Neural cell (in vitro differentiated cells): Measurements from ENCODE around the gene DNAJC11.

Experiments used
- EP300 ChIP-seq: fragments of 450-650 bp; conservative IDR thresholded peaks from 2 replicates; pipeline ENCODE4 v1.6.1; 2014; ENCODE audit warnings: antibody characterized with exemption, mild to moderate bottlenecking, moderate library complexity; ENCODE audit not compliant: poor library complexity, severe bottlenecking
- TF ChIP-seq, protein P1 (sequence below): fragments of 450-650 bp; IDR thresholded peaks from 2 replicates; pipeline ENCODE4 v1.5.1; 2014; ENCODE audit warnings: antibody characterized with exemption, mild to moderate bottlenecking, moderate library complexity; ENCODE audit not compliant: poor library complexity, severe bottlenecking
- TF ChIP-seq, protein P2 (sequence below): IDR thresholded peaks from 2 replicates; pipeline ENCODE4 v1.6.1; 2012; ENCODE audit warnings: borderline replicate concordance

DNA sequence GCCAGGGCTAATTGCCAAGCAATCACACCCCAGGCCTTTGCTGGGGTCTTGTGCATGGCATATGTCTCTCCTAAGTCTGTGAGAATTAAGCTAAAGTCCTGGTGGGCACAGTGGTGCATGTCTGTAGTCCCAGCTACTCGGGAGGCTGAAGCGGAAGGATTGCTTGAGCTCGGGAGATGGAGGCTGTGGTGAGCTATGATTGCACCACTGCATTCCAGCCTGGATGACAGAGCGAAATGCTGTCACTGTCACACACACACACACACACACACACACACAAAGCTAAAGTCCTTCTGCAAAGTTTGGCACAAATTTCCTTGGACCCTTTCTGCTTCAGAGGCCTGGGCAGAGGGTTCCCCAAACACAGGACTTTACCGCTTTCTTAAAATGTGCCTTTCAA lies 31.3 kb upstream of the DNAJC11 start:
- TF ChIP-seq EP300: no peak
- TF ChIP-seq, protein P1, sequence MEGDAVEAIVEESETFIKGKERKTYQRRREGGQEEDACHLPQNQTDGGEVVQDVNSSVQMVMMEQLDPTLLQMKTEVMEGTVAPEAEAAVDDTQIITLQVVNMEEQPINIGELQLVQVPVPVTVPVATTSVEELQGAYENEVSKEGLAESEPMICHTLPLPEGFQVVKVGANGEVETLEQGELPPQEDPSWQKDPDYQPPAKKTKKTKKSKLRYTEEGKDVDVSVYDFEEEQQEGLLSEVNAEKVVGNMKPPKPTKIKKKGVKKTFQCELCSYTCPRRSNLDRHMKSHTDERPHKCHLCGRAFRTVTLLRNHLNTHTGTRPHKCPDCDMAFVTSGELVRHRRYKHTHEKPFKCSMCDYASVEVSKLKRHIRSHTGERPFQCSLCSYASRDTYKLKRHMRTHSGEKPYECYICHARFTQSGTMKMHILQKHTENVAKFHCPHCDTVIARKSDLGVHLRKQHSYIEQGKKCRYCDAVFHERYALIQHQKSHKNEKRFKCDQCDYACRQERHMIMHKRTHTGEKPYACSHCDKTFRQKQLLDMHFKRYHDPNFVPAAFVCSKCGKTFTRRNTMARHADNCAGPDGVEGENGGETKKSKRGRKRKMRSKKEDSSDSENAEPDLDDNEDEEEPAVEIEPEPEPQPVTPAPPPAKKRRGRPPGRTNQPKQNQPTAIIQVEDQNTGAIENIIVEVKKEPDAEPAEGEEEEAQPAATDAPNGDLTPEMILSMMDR: no peak
- TF ChIP-seq, protein P2, sequence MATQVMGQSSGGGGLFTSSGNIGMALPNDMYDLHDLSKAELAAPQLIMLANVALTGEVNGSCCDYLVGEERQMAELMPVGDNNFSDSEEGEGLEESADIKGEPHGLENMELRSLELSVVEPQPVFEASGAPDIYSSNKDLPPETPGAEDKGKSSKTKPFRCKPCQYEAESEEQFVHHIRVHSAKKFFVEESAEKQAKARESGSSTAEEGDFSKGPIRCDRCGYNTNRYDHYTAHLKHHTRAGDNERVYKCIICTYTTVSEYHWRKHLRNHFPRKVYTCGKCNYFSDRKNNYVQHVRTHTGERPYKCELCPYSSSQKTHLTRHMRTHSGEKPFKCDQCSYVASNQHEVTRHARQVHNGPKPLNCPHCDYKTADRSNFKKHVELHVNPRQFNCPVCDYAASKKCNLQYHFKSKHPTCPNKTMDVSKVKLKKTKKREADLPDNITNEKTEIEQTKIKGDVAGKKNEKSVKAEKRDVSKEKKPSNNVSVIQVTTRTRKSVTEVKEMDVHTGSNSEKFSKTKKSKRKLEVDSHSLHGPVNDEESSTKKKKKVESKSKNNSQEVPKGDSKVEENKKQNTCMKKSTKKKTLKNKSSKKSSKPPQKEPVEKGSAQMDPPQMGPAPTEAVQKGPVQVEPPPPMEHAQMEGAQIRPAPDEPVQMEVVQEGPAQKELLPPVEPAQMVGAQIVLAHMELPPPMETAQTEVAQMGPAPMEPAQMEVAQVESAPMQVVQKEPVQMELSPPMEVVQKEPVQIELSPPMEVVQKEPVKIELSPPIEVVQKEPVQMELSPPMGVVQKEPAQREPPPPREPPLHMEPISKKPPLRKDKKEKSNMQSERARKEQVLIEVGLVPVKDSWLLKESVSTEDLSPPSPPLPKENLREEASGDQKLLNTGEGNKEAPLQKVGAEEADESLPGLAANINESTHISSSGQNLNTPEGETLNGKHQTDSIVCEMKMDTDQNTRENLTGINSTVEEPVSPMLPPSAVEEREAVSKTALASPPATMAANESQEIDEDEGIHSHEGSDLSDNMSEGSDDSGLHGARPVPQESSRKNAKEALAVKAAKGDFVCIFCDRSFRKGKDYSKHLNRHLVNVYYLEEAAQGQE: no peak
